ENCODE data around the gene NPHP4. TPM values are rescaled to one million over a fixed set of nuclear protein-coding genes. Genes with fewer than 3 reads are reported as not detected.

Gene NPHP4
- total and polyA plus RNA-seq, 7 donors = 1.3 to 2.8 (median 1.8) TPM

DNA sequence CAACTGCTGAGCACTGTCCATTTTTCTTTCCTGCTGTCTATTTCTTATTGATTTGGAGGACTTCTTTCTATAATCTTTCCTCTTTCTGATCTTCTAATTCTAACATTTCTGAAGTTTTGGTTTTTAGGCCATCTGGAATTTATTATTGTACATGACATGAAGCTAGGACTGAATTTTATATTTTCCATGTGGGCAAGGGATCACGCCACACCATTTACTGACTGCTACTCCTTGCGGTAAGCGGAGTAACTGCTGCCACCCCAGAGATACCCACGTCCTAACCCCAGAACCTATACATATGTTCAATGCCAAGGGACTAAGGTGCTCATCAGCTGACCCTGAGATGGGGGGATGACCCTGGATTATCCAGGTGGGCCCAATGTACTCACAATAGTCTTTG lies 70.6 kb downstream of the NPHP4 start:
- WGBS, 3 donors = 97 to 98% (median 98%) methylated on average over 4 of the region's 4 CpGs
- TF ChIP-seq, protein P1, sequence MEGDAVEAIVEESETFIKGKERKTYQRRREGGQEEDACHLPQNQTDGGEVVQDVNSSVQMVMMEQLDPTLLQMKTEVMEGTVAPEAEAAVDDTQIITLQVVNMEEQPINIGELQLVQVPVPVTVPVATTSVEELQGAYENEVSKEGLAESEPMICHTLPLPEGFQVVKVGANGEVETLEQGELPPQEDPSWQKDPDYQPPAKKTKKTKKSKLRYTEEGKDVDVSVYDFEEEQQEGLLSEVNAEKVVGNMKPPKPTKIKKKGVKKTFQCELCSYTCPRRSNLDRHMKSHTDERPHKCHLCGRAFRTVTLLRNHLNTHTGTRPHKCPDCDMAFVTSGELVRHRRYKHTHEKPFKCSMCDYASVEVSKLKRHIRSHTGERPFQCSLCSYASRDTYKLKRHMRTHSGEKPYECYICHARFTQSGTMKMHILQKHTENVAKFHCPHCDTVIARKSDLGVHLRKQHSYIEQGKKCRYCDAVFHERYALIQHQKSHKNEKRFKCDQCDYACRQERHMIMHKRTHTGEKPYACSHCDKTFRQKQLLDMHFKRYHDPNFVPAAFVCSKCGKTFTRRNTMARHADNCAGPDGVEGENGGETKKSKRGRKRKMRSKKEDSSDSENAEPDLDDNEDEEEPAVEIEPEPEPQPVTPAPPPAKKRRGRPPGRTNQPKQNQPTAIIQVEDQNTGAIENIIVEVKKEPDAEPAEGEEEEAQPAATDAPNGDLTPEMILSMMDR (IDR thresholded peaks at IDR 0.05) = no peak

DNA sequence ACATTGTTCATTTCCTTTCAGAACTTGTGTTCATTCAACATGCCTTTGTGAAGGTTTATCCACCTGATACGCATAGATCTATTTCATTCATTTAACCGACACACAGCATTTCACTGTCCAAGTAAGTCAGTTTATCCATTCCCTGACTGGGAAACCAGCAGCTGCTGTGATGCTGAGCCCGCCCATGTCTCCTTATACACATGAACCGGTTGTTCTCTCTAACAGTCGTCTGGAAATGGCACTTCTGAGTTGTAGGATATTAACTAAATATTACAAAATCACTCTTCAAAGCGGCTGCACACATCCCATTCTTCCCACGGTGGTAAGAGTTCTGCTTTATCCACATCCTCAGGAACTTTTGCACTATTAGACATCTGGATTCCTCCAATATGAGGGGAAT lies 71.1 kb downstream of the NPHP4 start:
- no peaks in the 10 kb centered on the region for H3K9me3 ChIP-seq
- no peaks in the 10 kb centered on the region for H3K36me3 ChIP-seq (ENCODE audit: insufficient read depth in 1 of 2, low read depth in 1 of 2)
- TF ChIP-seq, protein P1 (IDR thresholded peaks at IDR 0.05) = no peak
- no peak overlapping the region for H3K27ac ChIP-seq
- no peaks in the 10 kb centered on the region for H3K4me1 ChIP-seq
- no peak for DNase-seq
- H3K27me3 ChIP-seq (ENCODE audit: insufficient read depth in 3 of 3, low read length in 2 of 3) = no peaks in the 10 kb centered on the region
- intact Hi-C loops (cut with DNase I) = no loop called here
- 80 to 85% (median 82%) methylated on average over 7 of the region's 7 CpGs for WGBS, 3 donors
- no peak for ATAC-seq
- H3K4me3 ChIP-seq = no peak overlapping the region

More for the DNA sequence above, 70.6 kb downstream of the NPHP4 start:
- DNase-seq (no peak), ATAC-seq (no peak)
- no peaks in the 10 kb centered on the region for H3K27me3 ChIP-seq (ENCODE audit: insufficient read depth in 3 of 3, low read length in 2 of 3)
- no peak overlapping the region for H3K4me3 ChIP-seq
- no peaks in the 10 kb centered on the region for H3K36me3 ChIP-seq (ENCODE audit: insufficient read depth in 1 of 2, low read depth in 1 of 2)
- no peaks in the 10 kb centered on the region for H3K9me3 ChIP-seq
- no peak overlapping the region for H3K27ac ChIP-seq
- intact Hi-C loops (cut with DNase I) = no loop called here
- H3K4me1 ChIP-seq = no peaks in the 10 kb centered on the region

DNA sequence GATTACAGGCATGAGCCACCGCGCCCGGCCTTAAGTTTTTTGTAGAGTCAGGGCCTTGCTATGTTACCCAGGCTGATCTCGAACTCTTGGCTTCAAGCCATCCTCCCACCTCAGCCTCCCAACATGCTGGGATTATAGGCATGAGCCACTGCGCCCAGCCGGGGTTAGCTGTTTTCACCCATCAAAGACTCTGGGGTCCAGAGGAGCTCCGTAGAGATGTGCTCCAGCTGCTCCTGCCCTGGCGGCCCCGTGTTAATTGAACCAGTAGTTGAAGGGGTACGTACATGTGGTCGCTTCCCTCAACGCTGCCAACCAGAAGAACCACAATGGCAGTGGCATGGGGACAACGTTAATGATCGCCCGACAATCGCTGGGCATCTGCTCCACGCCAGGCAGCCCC lies 72.0 kb downstream of the NPHP4 start:
- Histone ChIP-seq H3K27me3 (ENCODE audit: insufficient read depth in 3 of 3, low read length in 2 of 3) (no peaks in the 10 kb centered on the region), H3K36me3 (ENCODE audit: insufficient read depth in 1 of 2, low read depth in 1 of 2) (no peaks in the 10 kb centered on the region), H3K4me3 (no peak overlapping the region), H3K4me1 (no peaks in the 10 kb centered on the region), H3K9me3 (no peaks in the 10 kb centered on the region), H3K27ac (no peak overlapping the region)
- DNase-seq (no peak), ATAC-seq (no peak)
- TF ChIP-seq, protein P1 (IDR thresholded peaks at IDR 0.05) = no peak
- intact Hi-C loops (cut with DNase I) = no loop called here
- 91 to 93% (median 92%) methylated on average over 17 of the region's 17 CpGs for WGBS, 3 donors

DNA sequence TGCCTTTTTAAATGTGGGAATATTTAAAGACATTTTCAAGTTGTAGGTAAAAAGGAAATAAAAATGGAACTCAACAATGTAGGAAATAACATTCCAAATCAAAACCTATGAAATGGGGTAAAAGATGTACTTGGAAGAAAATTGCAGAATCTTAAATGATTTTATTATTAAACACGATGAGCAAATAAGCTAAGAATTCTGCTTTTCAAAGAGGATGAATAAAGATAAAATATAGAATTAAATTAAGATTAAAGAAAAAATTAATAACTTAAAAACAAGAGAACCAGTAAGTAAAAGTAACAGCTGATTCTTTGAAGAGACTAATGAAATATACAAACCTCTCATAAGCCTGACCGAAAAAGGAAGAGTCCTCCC lies 74.0 kb downstream of the NPHP4 start:
- Histone ChIP-seq H3K4me3 (no peak overlapping the region), H3K27me3 (ENCODE audit: insufficient read depth in 3 of 3, low read length in 2 of 3) (no peaks in the 10 kb centered on the region), H3K27ac (no peak overlapping the region), H3K4me1 (no peaks in the 10 kb centered on the region), H3K9me3 (no peaks in the 10 kb centered on the region), H3K36me3 (ENCODE audit: insufficient read depth in 1 of 2, low read depth in 1 of 2) (no peaks in the 10 kb centered on the region)
- ATAC-seq (no peak), DNase-seq (no peak)
- intact Hi-C loops (cut with DNase I) = no loop called here
- TF ChIP-seq, protein P1 (IDR thresholded peaks at IDR 0.05) = no peak
- 49 to 72% (median 68%) methylated on average over 2 of the region's 2 CpGs for WGBS, 3 donors

DNA sequence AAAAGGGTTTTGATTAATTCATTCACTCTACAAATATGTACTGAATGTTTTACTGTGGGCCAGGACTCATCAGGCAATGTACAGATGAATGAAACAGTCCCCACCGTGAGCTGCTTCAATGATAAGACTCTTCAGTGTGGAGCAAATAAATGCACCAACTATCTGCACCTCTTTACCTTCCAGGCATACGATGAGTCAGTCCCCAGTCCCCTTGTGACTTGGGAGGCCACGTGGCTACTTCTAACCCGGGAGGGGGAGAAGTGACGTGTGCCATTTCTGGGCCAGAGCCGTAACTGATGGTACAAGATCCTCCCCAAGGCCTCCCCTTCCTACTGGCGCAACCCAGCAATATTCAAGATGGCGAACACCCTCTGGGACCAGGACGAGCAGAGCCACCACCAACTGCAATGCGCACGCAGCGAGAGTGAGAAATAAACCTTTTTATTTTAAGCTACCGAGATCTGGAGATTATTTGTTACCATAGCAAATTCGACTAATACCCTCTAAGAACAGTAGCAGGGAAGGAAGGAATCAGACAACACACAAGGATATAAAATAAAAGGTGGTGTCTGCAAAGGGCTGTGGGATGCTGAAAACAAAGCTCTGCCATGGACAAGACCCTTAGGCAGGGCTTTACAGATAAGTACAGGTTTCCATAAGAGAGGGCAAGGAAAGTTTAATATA lies 74.5 kb downstream of the NPHP4 start:
- no peaks in the 10 kb centered on the region for H3K36me3 ChIP-seq (ENCODE audit: insufficient read depth in 1 of 2, low read depth in 1 of 2)
- DNase-seq (no peak), ATAC-seq (no peak)
- no peak overlapping the region for H3K27ac ChIP-seq
- 74 to 82% (median 77%) methylated on average over 14 of the region's 14 CpGs for WGBS, 3 donors
- no peak overlapping the region for H3K4me3 ChIP-seq
- intact Hi-C loops (cut with DNase I) = no loop called here
- TF ChIP-seq, protein P1 (IDR thresholded peaks at IDR 0.05) = no peak
- H3K27me3 ChIP-seq (ENCODE audit: insufficient read depth in 3 of 3, low read length in 2 of 3) = no peaks in the 10 kb centered on the region
- no peaks in the 10 kb centered on the region for H3K4me1 ChIP-seq
- no peaks in the 10 kb centered on the region for H3K9me3 ChIP-seq
